ENCODE results near the gene CLEC1A.

The CLEC1A gene

DNA sequence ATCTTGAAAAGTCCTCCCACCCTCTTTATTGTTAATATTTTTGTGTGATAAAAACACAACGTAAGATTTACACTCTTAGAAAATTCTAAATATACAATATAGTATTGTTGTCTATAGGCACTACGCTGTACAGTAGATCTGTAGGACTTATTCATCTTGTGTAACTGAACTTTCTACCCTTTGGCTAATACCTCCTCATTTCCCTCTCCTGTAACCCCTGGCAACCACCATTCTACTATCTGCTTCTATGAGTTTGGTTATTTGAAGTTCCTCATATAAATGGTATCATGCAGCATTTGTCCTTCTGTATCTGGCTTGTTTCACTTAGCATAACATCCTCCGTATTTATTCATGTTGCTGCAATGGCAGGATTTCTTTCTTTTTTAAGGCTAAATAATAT lies 73.5 kb downstream of the CLEC1A start:
- no peak overlapping the region for H3K4me3 ChIP-seq (replicated peaks; ENCODE audit: low read depth, low read length)
- no peak for TF ChIP-seq CTCF (IDR thresholded peaks at IDR 0.05; ENCODE audit: low read length, missing control alignments)
- no peak for DNase-seq (ENCODE audit: low read depth)

DNA sequence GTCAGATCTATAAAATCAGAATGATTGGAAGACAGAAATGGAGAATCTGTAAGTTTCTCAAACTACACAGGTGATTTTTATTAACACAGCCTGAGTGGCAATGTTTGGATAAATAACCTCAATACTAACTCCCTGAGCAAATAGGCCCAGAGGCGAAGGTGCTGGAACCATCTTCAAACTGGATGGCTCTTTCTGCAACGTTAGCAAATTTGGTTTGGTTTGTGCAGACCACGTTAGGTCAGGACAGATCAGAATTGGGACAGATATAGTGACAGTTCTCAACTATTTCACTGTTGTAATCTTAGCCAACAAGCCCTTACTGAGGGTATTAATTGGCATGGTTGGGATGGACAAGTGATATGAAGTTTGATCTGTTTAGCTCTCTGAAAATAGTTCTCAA lies 77.4 kb downstream of the CLEC1A start:
- H3K4me3 ChIP-seq (replicated peaks; ENCODE audit: low read depth, low read length) = no peak overlapping the region
- no peak for TF ChIP-seq CTCF (IDR thresholded peaks at IDR 0.05; ENCODE audit: low read length, missing control alignments)
- no peak for DNase-seq (ENCODE audit: low read depth)
